ENCODE measurements around the gene CCNDBP1. TPM values are rescaled to one million over a fixed set of nuclear protein-coding genes. Genes with fewer than 3 reads are reported as not detected.
A peak's percentile ranks its signal among the peaks of the same experiment; 100 is the strongest.
"Not testable (repeated sequence)": the region's sequence is repeated elsewhere in the genome, so short reads cannot be mapped to it uniquely, and the experiment has no call there.

Gene CCNDBP1
- total RNA-seq, 1 experiment from 2014 or later, result 64.0 TPM

DNA sequence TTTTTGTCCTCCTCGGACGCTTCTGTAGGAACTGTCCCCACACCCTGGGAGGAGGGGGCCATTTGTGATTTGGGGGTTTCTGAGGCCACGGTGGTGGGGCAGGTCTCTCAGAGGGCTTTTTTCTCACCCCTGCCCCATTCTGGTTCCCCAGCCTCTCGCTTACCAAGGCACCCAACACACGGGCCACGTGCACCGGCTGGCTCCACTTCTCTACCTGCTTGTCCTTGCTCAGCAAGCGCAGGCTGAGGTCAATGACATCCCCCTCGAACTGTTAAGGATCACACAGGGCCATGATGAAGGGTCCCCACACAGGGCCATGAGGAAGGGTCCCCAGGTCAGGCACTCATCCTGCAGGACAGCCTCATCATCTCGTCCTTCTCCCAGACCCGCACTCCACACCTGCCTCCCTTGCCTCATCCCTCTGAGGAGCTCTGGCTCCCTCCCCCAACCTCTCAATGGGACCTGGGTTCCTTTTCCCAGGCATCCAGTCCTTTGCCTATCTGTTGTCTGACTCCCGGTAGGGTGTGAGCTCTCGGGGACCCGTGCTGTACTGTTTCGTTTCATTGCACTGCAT lies 25.1 kb downstream of the CCNDBP1 start:
- in situ Hi-C loops (cut with HindIII; ENCODE audit: low pct_unique_long_range_greater_than_20kb, low sequenced_read_pairs), result no loop called here
- no peak for DNase-seq (ENCODE audit: low read depth, low spot score)

DNA sequence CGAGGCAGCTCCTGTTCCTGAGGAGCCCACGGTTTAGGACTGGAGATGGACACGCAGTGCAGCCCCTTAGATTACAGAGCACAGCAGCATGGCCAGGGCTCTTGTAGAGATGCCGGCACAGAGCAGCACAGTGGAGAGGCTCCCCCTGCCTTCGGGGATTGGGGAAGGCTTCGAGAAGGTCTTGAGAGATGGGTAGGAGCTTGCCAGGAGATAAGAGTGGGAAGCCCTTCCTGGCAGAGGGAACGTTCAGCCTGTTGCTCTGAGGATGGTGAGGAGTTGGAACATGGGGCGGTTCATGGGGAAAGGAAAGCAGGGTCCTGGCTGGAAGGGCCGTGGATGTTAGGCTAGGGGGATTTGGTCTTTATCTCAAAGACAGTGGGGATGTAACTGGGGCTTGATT lies 25.6 kb downstream of the CCNDBP1 start:
- no peak for DNase-seq (ENCODE audit: low read depth, low spot score)
- in situ Hi-C loops (cut with HindIII; ENCODE audit: low pct_unique_long_range_greater_than_20kb, low sequenced_read_pairs), result no loop called here

DNA sequence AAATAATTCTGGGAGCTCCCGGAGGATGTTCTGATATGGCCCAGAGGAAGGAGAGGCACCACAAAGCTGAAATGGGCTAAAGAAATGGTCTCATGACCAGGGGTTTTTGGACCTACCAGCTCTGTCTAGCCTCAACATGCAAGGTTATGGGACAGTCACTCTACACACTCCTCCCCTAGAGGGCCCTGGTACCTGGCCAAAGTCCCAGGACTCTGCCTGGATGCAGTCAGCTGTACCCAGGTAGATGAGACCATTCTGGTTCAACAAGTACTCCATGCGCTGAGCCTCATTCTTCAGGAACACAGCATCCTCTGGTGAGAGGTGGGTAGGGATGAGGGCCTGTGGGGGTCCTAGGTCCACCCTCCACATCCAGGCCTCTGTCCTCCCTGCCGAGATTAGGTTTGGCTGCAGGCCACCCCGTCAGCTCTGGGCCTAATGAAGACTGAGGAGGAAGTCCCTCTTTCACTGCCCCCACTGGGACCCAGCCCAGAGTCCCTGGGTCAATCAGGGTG lies 26.1 kb downstream of the CCNDBP1 start:
- no peak for DNase-seq (ENCODE audit: low read depth, low spot score)
- in situ Hi-C loops (cut with HindIII; ENCODE audit: low pct_unique_long_range_greater_than_20kb, low sequenced_read_pairs), result no loop called here

DNA sequence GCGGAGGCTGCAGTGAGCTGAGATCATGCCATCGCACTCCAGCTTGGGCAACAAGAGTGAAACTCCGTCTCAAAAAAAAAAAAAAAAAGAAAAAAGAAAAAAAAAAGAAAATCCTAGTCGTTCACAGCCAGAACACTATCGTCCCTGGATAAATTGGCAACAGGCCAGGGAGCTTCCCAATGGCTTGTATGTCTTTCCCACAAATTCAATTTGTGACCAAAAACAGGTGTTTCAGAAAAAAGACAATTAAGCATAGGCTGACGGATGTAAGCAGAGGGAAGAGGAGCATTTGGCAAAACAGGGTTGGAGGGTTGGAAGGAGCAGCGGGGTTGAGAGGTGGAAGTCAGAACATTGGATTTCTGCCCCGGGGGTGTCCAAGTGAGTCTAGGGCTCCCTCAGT lies 27.1 kb downstream of the CCNDBP1 start:
- no peak for DNase-seq (ENCODE audit: low read depth, low spot score)
- in situ Hi-C loops (cut with HindIII; ENCODE audit: low pct_unique_long_range_greater_than_20kb, low sequenced_read_pairs), result no loop called here

DNA sequence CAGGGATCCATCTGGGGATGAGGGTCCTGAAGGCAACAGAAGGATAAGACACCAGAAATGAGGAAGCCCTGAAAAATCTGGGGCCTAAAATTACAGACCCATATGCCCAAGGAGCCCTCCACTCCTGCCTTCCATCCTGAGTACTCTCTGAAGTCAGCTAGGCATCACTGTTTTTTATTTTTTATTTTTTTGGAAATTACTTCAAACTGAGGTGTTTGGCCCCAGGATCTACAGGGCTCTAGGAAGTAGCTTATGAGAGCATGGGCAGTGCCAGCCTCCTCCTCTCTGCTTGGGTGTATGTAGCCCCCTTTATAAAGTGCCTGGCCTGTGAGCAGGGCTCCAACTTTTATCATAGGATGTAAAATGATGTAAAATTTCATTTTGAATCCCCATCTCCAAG lies 27.7 kb downstream of the CCNDBP1 start:
- in situ Hi-C loops (cut with HindIII; ENCODE audit: low pct_unique_long_range_greater_than_20kb, low sequenced_read_pairs), result no loop called here
- no peak for DNase-seq (ENCODE audit: low read depth, low spot score)

DNA sequence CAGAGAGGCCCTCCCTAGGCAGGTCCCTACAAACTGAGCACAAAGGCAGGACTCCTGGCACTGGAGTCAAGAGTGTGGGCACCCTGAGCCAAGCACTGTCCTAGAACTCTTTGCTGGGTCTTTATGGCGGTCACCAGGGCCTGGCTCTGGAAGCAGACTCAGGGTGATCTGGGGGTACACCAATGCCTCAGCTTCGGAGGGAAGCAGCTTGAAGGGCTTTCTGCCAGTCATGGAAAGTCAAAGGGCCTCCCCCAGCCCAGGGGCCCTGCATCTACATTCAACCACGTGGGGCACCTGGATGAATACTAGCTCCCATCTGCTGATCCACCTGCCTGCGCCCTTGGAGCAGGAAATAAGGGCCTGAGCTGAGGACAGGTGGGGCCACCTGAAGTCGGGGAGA lies 28.3 kb downstream of the CCNDBP1 start:
- no peak for DNase-seq (ENCODE audit: low read depth, low spot score)
- in situ Hi-C loops (cut with HindIII; ENCODE audit: low pct_unique_long_range_greater_than_20kb, low sequenced_read_pairs), result no loop called here

DNA sequence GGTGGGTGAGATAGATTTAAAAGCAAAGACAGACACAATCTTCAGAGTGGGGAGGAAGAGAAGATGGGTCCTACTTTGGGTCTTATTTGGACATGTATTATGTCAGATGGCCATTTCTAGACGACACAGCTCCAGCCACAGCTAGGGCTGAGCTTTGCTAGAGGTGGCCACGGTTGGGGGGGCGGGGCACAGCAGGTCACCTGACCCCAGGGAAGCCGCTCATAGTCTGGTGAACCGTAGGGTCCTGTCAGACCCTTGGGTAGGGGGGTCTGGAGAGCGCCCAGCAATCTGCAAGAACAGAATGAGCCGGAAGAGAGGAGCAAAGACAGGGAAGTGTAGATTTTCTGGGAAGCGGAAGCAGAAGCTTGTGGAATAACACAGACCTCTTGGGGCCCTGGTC lies 29.0 kb downstream of the CCNDBP1 start:
- DNase-seq (ENCODE audit: low read depth, low spot score), result no peak
- in situ Hi-C loops (cut with HindIII; ENCODE audit: low pct_unique_long_range_greater_than_20kb, low sequenced_read_pairs), result no loop called here

DNA sequence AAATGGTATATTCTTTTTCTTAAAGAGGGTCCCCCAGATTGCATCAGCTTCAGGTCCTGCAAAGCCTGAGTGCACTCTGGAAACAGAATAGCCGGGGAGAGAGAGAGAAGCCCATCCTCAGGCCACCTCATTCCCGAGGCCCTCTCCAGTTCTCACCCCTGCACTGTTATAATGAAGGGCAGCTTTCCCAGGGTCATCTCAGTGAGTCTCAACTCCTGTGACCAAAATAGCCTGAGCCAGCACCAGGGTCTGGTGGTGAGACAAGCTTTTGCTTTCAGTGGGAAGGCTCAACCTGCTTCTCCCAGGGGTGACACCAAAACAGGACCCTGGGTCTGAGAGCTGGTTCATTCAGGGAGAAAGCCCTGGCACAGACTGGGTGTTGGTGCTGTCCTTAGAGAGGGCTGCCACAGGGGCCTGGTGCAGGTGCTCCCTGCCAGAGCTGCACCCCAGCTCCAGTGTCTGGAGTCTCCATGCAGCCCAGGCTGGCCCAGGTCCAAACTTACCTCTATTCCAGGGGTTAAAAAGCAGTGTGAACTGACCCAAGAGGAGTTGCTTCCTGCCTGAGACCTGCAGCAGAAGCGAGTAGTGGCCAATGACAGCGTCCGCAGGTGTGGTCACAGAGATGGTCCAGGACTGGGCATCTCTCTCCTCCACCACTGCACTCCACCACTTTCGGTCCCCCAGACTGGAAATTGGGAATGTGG lies 29.5 kb downstream of the CCNDBP1 start:
- in situ Hi-C loops (cut with HindIII; ENCODE audit: low pct_unique_long_range_greater_than_20kb, low sequenced_read_pairs), result no loop called here
- no peak for DNase-seq (ENCODE audit: low read depth, low spot score)

DNA sequence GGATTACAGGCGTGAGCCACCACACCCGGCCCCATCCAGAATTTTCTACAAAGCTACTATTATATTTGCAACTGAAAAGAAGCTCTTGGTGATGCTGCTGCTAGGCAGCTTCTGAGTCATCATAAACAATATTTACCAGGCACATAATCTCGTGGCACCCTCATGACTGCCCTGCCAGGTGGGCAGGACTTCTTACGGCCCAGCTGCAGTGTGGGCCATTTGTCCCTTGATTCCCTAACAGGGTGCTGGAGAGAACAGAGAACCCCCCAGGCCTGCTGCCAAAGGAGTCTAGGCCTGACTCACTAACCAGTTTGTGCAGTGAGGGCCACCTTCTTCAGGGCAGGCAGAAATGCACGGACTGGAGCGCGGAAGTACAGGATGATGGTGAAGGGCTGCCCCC lies 30.8 kb downstream of the CCNDBP1 start:
- DNase-seq (ENCODE audit: low read depth, low spot score), result peak; percentile 24
- in situ Hi-C loops (cut with HindIII; ENCODE audit: low pct_unique_long_range_greater_than_20kb, low sequenced_read_pairs), result no loop called here

DNA sequence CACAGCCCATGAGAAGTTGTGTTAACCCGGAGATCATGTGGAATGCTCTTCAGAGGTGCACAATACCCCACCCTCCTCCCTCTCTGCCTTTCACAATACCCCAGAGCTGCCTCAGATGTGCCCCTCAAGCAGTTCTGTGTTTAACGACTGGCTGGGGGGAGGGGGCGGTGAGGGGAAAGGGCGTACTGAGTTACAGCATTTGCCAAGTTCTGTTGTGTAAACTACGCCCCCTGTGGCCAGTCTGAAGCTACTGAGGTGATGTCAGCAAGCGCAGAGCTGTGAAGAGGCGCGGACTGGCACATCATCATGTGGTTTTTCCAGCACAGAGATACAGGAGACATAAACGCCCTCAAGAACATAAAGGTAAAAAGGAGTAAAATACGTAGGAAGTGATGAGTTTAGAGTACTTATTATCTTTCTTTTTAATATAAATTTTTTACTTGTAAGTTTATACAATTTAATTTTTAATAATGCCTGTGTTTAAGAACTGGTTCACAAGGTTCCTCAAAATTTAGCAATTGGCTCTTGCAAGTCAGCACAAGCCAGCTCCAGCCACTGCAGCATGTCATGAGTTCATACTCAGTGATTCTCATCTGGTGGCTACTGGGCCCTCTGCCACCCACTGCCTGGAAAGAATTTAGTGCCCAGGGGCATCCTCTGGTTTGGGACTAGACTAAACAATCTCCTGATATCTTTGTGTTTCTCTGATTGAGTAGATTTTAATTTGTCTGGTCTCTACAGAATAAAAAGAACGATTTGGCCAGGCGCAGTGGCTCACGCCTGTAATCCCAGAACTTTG lies 33.9 kb downstream of the CCNDBP1 start:
- in situ Hi-C loops (cut with HindIII; ENCODE audit: low pct_unique_long_range_greater_than_20kb, low sequenced_read_pairs), result no loop called here
- peak; percentile 54 for DNase-seq (ENCODE audit: low read depth, low spot score)

DNA sequence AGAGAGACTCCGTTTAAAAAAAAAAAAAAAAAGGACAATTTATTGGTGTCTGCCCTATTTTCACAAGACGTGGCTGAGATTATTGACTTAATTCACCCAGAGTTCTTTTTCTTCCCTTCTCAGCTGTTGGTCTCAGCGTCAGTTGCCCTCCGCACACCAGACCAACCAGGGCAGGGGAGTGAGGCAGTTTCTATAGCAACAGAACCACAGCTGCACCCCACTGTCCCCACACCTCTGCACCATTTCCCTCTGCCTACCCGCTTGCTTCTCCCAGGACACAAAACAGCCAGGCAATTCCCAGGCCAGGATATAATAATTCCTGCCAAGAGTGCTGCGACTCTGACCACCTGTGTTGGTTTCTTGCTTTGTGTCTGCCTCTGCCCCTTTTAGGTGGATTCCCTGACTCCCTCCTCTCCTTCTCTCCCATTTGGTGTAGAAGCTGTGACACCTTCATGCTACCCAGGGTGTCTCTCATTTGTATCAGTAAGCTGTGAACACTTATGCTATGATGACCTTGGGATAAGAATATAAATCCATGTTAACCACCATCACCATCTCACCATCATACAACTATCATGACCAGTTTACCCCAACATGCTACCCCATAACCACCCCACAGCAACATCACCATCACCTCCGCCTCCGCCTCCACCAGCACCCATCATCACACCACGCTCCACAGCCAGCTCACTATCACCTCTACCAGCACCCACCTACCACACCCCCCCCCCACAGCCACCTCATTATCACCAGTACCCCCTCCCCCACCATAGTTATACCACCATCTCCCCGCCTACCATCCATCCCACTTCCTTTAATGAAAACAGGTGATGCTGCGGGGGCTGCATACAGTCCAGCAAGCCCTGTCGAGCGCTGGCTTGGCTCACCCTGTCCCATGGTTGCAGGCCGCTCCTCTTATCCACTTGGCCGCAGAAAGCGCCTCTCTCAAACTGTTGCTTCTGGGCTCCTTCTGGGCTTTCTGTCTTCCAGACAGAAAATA lies 35.0 kb downstream of the CCNDBP1 start:
- DNase-seq (ENCODE audit: low read depth, low spot score), result no peak
- in situ Hi-C loops (cut with HindIII; ENCODE audit: low pct_unique_long_range_greater_than_20kb, low sequenced_read_pairs), result no loop called here

DNA sequence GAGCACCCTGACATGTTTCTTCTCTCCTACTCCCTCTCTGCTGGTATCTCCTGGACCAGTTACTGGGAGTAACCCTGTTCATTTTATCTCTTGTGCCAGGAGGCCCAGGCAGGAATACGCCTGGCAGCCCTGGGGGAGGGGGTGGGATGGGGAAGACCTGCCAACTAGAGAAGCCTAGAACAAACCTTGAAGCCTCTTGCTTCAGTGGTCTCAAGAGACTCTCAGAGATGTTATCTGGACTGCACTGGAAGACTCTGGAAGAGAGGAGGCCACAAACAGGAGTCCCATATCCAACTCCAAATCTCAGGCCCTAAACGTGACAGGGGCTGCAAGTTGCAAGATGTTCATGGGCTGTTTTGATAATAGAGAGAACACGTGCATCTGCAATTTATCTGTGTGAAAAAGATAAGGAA lies 35.8 kb downstream of the CCNDBP1 start, which contains the start of gene EPB42:
TSS of gene EPB42 (minus strand) at position 28 of the 413 bp plus-strand sequence. CDS start 193 bp downstream, outside the sequence.
- no peak for DNase-seq (ENCODE audit: low read depth, low spot score)
- in situ Hi-C loops (cut with HindIII; ENCODE audit: low pct_unique_long_range_greater_than_20kb, low sequenced_read_pairs), result no loop called here

DNA sequence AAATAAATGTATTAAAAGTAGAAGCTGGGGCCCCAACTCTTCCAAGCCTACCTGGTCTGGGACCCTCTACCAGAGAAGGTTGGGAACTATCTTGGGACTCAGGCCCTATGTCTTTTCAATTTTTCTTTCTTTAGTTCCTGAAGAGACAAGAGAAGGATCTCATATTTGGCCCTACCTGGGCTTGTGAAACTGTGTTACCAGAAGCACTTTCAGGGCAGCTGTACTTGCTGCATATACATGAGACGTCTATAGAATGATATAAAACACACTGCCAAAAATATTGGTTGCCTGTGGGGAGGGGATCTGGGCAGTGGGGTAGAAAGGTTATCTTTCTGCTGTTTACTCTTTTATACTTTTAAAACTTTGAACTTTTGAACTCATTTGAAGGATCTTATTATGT lies 36.2 kb downstream of the CCNDBP1 start:
- no peak for DNase-seq (ENCODE audit: low read depth, low spot score)
- in situ Hi-C loops (cut with HindIII; ENCODE audit: low pct_unique_long_range_greater_than_20kb, low sequenced_read_pairs), result no loop called here

DNA sequence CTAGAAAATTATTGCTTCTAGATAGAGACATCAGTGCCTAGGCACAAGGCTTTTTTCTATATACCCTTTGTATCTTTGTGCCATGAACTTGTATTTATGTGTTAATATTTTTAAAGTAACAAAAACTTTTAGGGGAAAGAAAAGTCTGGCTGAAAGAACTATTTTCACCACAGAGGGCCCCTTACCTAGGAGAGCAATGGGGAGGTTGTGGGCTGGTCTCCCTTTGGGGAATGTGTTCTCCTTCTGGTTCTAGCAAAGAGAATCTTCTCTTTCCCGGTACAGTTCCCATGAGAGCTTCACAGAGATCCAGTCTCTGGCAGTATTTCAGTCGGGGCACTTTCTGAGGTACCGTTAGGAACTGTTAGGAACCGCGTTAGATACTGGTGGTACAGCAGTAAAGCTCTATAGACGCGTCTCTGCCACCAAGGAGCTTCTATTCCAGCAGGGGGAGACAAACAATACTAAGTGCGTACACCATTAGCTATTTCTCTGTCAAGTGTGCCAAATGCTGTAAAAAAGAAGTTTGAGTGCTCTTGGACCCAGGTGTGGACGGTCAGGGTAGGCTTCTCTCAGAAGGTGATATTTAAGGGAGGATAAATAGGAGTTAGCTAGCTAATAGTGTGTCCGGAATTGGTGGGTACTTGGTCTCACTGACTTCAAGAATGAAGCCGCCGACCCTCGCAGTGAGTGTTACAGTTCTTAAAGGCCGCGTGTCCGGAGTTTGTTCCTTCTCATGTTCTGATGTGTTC lies 40.2 kb downstream of the CCNDBP1 start:
- peak; percentile 81 for DNase-seq (ENCODE audit: low read depth, low spot score)
- in situ Hi-C loops (cut with HindIII; ENCODE audit: low pct_unique_long_range_greater_than_20kb, low sequenced_read_pairs), result no loop called here

DNA sequence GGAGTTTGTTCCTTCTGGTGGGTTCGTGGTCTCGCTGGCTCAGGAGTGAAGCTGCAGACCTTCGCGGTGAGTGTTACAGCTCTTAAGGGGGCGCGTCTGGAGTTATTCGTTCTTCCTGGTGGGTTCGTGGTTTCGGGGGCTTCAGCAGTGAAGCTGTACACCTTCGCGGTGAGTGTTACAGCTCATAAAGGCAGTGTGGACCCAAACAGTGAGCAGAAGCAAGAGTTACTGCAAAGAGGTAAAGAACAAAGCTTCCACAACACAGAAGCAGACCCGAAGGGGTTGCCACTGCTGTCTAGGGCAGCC lies 40.7 kb downstream of the CCNDBP1 start:
- DNase-seq (ENCODE audit: low read depth, low spot score); in situ Hi-C loops (cut with HindIII; ENCODE audit: low pct_unique_long_range_greater_than_20kb, low sequenced_read_pairs): not testable (repeated sequence)

DNA sequence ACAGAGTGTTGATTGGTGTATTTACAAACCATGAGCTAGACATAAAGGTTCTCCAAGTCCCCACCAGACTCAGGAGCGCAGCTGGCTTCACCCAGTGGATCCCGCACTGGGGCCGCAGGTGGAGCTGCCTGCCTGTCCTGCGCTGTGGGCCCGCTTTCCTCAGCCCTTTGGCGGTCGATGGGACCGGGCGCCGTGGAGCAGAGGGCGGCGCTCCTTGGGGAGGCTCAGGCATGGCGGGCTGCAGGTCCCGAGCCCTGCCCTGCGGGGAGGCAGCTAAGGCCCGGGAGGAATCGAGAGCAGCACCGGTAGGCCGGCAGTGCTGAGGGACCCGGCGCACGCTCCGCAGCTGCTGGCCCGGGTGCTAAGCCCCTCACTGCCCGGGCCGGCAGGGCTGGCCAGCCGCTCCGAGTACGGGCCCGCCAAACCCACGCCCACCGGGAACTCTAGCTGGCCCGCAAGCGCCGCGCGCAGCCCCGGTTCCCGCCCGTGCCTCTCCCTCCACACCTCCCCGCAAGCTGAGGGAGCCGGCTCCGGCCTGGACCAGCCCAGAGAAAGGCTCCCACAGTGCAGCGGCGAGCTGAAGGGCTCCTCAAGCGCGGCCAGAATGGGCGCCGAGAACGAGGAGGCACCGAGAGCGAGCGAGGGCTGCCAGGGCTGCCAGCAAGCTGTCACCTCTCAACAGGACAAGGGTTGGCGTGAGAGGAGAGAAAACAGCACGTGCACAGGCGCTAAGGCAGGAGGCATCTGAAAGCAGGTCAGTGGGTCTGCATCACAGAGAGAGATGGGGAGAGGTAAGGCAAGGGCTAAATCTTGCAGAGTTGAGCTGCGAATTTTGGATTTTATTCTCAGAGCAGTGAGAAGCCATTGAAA lies 41.5 kb downstream of the CCNDBP1 start:
- in situ Hi-C loops (cut with HindIII; ENCODE audit: low pct_unique_long_range_greater_than_20kb, low sequenced_read_pairs), result no loop called here

More for the DNA sequence above, 41.5 kb downstream of the CCNDBP1 start:
- DNase-seq (ENCODE audit: low read depth, low spot score), result no peak
